ENCODE data around the gene FOXC2.

FOXC2 gene

GRCh38 chr16:86556576-86556975, 10.1 kb upstream of the FOXC2 start:
- no peak for DNase-seq (ENCODE audit: low spot score)

DNA sequence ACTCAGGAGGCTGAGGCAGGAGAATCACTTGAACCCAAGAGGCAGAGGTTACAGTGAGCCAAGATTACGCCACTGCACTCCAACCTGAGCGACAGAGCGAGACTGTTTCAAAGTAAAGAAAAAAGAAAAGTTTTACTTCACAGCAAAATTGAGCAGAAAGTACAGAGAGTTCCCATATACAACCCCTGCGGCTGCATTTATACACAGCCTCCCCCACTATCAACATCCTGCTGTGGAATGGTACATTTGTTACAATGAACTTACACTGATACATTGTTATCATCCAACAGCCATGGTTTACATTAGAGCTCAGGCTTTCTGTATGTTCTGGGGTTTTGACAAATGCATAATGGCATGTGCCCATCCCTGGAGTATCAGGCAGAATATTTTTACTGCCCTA, 9.0 kb upstream of the FOXC2 start:
- DNase-seq (ENCODE audit: low spot score): no peak

DNA sequence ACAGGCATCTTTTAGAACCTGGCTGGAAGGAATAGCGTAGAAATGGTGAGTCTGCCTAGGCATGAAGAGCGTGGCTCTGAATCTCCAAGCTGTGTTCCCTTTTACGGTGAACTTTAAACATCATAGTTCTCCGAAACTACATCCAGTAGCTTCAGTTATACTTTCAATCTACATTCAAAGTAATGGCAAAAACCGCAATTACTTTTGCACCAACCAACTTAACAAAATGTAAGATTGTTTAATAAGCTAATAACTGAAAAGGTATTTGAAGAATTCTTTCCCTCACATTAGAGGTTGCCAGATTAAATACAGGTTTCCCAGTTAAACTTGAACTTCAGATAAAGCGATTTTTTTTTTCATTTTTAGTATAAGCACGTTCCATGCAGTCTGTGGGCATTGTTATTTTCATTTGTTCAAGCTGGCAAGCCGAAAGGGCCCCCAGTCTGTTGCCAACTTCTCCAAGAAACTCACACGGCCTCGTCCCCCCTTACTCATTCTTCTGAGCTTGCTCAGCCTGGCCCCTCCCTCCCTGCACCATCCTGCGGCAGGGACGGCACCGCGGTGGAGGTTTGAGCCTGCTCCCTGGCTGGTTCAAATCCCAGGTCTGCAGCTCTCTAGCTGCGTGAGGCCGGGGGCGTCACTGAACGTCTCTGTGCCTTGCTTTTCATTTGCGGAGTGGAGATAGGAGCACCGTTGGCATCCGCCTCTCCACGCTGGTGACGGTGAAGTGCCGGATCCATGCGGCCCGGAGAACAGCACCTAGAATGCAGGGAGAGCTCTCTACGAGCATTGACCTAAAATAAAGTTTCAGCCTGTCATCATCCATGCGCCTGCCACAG, 8.1 kb upstream of the FOXC2 start:
- no peak for DNase-seq (ENCODE audit: low spot score)

DNA sequence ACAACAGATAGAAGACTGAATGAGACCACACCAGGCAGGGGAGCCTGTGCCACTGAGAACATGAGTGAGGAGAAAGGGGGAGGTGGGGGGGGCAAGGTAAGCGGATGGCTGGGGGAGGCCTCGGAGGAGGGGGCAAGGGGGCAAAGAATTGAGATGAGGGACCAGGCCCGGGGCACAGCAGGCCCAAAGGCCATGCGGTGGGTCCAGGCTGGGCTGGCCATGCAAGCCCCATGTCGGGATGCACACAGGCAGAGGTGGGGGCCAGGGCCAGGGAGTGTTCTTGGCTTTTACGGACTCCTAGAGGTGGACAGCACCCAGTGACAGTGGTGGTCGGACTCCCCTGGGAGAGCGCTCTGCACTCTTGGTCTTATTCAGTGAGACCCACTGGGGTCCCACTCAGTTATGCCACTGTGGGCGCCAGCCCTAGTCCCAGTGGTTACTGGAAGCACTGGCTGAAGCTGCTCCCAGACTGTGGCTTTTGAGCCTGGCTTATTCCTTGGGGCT, 6.8 kb upstream of the FOXC2 start:
- DNase-seq (ENCODE audit: low spot score): no peak

GRCh38 chr16:86562356-86562755, 4.3 kb upstream of the FOXC2 start:
- no peak for DNase-seq (ENCODE audit: low spot score)

GRCh38 chr16:86563469-86564345, 2.9 kb upstream of the FOXC2 start:
- peak; percentile 88 for DNase-seq (ENCODE audit: low spot score)

- DNase-seq (ENCODE audit: low spot score): no peak
Observed at GRCh38 chr16:86565181-86565631, 1.4 kb upstream of the FOXC2 start.

- no peak for DNase-seq (ENCODE audit: low spot score)
Observed at GRCh38 chr16:86565644-86566511, 751 bp upstream of the FOXC2 start.

GRCh38 chr16:86566966-86567700, 504 bp downstream of the FOXC2 start:
- no peak for DNase-seq (ENCODE audit: low spot score)

- DNase-seq (ENCODE audit: low spot score): no peak
Observed at GRCh38 chr16:86567701-86568581, 1.3 kb downstream of the FOXC2 start.

- no peak for DNase-seq (ENCODE audit: low spot score)
Observed at GRCh38 chr16:86568677-86569623, 2.3 kb downstream of the FOXC2 start.

DNA sequence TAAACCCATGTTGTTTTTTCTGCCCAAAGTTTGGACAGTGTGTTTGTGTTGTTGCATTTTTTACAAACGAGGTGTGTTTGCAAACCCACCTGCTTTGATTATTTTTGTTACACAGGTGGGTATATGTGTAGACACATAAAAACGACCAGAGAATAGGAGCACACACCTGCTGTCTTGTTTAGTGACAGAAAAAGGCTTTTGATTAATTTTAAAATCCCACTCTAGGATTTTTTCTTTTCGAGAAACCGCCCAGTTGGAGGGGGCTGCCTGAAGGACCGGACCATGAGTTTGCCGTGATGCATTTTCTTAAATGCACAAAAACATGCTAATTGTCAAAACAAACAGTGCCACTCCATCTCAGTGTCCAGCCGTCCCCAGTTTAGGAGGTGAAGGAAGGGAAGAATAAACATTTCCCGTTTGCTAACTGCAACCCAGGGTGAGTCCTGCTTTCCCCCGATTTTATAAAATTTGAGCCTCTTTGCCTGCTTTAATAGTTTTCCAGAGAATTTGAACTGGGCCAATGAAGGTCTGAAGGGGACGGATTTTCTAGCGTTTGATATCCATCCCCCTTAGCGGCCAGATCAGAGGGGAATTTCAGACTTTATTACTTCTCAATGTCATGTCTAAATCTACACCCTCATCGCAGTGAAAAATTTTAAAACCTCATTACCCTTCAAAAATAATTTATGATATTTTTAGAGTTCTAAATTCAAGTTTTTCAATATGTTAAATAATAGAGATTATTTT, 3.2 kb downstream of the FOXC2 start:
- no peak for DNase-seq (ENCODE audit: low spot score)

- DNase-seq (ENCODE audit: low spot score): no peak
Observed at GRCh38 chr16:86570558-86571529, 4.2 kb downstream of the FOXC2 start.

DNA sequence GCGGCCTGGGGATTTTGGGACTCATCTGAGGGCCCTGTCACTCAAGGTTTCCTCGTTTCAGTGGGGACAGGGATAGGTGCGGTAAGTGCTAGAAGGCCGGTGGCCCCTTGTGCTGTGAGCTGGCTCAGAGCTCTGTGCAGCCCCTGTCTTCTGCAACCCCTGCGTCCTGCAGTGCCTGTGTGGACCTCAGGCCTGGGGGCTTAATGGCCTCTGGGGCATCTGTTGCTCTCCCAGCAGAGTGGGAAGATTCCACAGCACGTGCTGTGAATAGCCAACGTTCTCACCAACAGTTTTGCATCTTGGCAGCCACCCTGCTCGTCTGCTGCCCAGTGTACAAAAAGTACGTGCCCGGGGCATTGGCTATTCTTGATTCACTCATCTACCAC, 4.9 kb downstream of the FOXC2 start:
- no peak for DNase-seq (ENCODE audit: low spot score)

- DNase-seq (ENCODE audit: low spot score): no peak
Observed at GRCh38 chr16:86572041-86572521, 5.5 kb downstream of the FOXC2 start.

GRCh38 chr16:86572606-86573005, 6.0 kb downstream of the FOXC2 start:
- DNase-seq (ENCODE audit: low spot score): no peak

GRCh38 chr16:86573215-86573614, 6.6 kb downstream of the FOXC2 start:
- DNase-seq (ENCODE audit: low spot score): no peak

All from pons (tissue), 1 donor.